T-helper 9 cell (primary cell): Measurements from ENCODE around the gene SIDT1.

Source experiments
- DNase-seq: peaks from one replicate; pipeline ENCODE4 v3.0.0-alpha.2; 2020

Gene SIDT1

DNA sequence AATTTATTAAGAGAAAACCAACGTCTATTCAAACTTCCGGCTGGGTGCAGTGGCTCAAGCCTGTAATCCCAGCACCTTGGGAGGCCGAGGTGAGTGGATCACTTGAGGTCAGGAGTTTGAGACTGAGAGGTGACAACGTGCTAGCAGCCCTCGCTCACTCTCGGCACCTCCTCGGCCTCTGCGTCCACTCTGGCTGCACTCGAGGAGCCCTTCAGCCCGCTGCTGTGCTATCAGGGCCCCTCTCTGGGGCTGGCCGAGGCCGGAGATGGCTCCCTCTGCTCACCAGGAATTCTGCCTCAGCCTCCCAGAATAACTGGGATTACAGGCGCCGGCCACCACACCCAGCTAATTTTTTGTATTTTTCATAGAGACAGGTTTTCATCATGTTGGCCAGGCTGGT is 105.4 kb downstream of the SIDT1 start:
- no peak for DNase-seq

DNA sequence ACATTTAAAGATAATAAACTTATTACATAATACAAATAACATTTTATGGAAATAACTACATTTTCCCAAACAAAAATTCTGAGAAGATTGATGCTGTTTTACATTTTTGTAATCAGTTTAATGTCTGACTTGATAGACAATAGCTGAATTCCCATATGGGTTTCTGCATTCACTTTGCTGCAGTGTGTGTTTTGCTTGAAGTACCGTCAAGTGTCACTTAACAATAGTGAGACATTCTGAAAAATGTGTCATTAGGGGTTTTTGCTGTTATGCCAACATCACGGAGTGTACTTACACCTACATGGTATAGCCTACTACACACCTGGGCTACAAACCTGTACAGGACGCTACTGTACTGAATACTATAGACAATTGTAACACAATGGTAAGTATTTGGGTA is 106.6 kb downstream of the SIDT1 start:
- DNase-seq, result no peak

DNA sequence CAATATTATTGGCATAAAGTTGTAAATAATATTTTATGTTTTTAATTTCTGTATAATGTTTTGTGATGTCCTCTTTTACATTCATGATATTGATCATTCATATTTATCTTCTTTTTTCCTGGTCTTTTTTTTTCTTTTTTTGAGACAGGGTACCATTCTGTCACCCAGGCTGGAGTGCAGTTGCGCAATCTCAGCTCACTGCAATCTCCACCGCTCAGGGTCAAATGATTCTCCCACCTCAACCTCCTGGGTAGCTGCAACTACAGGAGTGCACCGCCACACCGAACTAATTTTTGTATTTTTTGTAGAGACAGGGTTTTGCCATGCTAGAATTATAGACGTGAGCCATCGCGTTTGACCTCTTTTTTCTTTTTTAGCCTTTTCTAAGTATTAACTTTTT is 111.2 kb downstream of the SIDT1 start:
- DNase-seq, result no peak

DNA sequence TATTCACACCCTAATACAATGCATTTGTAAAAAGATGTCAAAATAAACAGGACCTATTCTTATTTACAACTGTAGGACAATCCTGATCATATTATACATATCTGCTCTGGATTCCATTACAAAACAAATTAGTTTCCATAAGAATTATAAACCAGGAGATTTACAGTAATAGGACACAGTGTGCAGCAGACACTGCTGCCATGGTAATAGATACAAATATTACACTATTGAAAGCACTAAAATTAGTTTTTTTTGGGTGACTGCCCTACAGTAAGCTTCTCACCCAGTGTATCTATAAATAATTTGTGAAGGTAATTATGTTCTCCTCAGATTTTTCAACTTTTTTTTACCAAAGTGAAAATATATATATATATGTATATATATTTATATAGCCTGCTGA is 116.2 kb downstream of the SIDT1 start:
- DNase-seq, result no peak

DNA sequence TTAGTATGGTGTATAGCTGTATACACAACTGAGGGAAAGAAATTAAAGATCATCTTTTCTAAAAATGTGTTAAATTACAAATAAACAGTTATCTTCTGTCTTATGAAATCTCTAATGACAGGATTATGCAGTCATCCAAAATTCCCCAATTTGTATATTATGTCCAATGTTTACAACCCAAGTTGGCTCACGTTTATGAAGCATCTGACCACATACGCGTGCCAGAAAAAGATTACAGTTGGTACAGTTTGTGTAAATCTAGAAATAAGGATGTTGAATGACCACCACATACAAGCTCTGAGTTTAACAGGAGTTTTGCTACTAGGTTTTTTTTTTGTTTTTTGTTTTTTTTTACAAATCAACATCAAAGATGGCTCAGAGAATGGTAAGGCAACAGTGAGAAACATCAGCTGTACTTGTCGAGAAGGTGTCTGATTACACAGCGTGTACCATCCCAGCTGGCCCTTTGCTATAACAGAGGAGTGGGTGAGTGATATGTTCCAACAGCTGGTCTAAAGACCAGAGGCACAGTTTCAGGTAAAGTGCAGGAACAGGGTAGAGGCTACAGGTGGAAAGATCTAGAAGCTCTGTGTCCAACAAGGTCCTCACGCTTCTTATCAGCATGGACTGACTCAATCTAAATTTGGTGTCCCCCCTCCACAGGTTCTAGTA is 117.0 kb downstream of the SIDT1 start:
- no peak for DNase-seq

DNA sequence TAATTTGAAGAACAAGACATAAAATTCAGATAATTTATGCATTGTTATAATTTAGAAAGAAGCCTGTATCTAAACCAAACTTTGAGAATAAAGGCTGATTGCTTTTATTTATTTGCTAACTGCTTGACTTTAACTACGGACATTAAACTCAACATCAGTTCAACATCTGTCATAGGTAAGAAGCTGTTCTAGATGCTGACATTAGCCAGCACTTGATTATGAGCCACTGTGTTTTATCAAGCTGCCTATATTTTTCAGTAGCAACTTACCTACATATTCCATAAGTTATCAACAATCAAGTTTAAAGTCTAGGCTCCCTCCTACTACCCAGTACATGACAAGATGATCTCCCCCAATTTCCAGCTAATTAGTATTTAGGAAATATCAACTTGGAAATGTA is 122.0 kb downstream of the SIDT1 start:
- no peak for DNase-seq

DNA sequence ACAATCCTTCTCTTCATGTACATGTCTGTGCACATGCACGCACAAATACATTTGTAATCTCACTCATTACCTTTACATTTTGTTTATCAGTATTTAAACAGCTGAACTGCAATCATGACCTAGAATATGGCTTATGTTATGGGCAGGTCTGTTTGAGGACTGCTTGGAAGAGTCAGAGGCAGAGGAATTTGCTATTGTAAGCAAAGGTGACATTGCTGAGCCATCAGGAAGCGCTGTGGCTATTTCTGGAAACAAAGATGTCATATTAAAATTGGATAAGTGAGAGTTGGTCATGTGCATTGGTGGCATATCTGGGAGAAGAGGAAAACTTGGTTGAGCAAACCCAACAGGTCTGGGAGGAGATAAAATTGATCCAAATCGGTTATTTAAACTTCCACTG is 122.5 kb downstream of the SIDT1 start:
- DNase-seq, result no peak

DNA sequence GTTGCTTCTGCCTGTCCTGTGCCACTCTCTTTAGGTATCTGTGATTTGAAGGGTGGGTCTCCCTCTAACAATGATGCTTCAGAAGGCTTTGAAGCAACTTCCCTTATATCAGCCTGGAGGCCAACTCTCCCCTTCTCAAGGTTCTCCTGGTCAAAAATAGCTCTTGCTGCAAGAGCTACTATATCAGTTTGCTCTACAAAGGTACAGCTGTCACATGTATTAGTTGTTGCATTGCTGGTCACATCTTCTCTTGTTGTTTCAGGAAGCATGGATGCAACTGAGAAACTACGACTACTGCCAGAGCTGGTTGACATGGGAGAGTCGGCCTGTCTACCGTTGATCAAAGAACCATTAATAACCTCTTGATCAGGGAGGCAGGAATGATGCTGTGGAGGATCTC is 125.8 kb downstream of the SIDT1 start:
- no peak for DNase-seq

DNA sequence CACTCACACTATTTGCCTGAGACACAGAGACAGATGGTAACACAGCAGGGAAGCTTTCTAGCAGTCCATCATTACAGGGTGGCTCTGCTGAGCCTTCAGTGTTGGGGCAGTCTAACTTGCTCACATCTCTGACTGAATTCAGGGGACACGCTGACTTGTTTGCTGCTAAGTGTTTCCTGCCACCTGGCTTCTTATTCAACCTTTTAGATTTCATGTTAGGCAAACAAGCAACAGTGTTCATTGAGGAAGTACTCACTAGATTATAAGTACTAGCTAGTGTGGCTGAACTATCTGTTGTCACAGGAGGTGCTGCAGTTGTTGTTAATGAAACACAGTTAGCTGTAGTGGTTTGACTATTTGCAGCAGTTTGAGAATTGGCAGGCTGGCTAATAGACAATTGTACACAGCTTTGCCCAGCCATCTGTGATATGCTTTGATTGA is 126.8 kb downstream of the SIDT1 start:
- no peak for DNase-seq

DNA sequence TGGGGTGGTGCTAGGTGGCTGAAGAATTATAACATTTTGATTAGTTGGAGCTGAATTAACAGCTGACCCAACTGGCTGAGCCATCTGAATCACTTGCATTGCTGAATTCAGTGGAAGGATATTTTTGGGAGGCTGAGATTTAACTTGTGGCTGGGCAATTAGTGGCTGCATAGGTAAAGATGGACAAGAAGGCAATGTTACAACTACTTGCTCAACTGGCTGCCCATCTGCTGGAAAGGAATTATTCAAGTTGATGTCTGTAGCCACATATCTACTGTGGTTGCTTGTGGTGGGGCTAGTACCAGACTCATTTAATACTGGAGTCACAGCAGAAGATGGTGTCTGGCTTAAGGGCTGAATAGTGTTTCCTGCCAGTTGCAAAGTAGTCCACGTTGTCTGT is 127.6 kb downstream of the SIDT1 start:
- no peak for DNase-seq

DNA sequence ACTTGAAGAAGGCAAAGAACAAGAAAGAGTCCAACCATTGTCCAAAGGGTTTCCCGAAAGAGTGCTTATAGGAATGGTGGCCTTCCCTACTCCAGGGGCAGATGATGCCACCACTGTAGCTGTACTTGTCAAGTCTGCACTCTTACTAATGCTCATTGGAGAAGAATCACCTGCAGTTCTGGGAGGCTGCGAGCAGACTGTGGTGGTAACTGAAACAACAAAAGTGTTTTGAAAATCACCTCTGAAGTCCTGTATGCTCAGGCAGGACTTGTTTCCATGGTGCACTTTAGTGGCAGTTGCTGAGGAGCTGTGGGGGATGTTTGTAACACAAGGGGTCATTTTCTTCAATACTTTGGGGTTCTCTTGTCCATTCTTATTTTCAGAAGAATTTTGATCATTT is 128.1 kb downstream of the SIDT1 start:
- no peak for DNase-seq

DNA sequence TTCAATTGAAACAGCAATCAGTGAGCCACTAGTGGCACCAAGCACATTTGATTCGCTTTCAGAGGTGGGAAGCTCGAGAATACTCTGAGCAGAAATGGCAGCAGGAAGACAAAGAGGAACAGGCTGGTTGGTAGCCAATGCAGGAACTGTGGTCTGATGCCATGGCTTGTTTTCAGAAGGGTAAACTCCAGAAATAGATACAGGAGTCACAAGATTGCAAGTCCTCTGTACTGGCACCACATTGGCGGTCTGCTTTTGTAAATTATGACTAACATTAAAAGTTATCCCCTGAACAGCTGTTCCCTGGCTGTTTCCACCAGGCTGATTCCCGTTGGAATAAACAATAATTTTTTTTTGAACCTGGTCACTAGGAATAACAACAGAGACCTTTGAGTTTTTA is 128.5 kb downstream of the SIDT1 start:
- DNase-seq, result no peak

DNA sequence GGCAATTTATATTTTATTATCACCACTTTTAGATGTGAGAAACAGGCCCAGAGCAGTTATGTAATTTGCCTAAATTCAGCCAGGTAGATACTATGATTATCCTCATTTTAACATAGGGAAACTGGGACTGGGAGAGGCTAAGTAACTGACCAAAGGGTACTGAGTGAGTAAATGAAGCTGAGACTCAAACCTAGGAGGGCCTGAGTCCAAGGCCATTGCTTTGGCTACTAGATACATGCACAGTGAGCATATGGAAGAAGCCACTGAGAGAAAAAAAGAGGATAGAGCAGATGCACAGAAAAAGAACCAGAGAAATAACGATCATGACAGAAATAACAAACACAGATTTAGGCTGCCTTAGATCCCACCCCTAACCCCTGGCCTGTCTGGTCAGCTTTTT is 130.5 kb downstream of the SIDT1 start:
- no peak for DNase-seq

DNA sequence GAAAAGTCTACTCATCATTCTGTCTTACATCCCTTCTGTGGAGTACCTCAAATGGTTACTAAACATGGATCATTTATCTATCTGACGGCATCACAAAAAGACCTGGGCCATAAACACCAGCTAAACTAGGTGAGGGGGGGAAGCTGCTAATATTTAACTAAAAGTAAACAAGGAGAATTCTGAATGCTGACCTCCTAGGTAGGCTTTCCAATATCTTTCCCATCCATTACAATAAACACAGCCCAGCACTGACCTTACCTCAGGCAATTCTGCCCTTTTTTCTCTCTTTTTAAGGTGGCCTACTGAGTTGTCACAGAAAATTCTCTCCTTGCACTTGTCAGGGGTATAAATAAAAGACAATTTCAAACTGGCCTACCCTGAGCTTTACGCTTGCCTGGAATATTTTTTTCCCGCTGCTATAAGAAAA is 131.0 kb downstream of the SIDT1 start:
- DNase-seq, result no peak

DNA sequence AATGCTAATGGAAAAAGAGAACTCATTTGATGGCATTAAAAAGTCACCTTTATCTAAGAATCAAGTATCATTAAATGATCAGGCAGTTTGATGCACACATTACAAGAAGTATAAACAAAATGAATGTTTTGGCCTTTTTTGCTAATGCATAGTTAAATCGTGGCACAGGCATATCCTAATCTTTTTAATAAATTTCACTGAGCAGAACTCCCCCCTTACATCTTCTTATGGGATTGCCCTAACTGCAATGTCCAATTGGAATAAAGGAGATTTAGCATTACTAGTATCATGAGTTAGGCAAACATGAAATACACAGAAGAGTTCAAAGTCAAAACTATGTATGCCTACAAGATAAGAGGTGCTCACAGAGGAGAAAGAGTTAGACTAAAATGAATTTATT is 131.4 kb downstream of the SIDT1 start:
- no peak for DNase-seq

DNA sequence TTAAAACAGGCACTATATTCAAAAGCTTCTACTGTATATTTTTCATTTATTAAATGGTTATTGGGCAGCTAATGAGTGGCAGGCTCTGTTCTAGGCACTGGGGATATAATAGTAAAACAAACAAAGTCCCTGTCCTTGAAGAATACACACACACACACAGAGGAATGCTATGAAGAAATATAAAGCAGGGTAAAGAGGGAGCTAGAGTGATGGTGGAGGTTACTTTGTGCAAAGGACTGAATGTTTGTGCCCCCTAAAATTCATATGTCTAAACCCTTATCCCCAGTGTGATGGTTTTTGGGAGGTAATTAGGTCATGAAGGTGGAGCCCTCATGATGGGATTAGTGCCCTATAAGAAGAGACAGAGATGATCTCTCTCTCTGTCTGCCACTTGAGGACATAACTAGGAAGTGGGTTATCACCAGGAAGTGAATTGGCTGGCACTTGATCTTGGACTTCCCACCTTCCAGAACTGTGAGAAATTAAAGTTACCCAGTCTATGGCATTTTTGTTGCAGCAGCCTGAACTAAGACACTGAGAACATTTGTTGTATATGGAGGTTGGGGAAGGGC is 132.3 kb downstream of the SIDT1 start:
- DNase-seq, result no peak

DNA sequence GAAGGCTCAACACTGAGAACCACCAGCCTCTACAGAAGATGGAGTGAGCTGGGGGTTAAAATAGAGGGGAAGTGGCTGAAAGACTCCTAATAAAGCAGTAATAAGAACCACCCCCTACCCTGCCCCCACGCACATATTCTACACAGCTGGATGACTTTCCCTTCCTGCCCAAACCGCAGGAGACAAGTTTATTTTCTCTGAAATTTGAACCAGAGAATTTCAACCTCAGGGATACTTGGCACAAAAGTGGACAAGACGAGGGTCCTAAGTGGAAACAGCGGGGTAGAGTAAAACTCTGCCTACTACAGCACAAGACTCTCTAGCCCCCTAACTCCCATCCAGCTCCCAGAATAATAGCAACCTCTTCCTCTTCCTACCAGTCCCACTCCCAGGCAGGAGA is 135.7 kb downstream of the SIDT1 start:
- no peak for DNase-seq

DNA sequence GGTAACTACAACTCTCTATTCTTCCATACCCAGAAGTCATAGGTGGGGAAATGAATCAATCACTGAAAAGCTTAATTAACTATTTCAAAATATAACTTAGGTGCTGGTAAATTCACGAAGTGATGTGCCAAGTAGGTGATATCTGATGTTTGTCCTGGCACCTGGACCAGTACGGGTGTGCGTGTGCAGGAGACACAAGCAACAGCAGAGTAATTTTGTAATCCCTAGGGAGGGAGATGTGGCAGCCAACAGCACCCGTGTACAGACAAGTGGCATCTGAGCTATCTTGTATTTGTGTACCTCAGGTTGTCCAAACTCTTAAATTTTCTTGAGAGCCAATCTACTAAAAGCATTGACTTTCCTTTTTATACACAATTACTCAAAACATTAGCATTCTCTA is 141.2 kb downstream of the SIDT1 start:
- DNase-seq, result no peak

DNA sequence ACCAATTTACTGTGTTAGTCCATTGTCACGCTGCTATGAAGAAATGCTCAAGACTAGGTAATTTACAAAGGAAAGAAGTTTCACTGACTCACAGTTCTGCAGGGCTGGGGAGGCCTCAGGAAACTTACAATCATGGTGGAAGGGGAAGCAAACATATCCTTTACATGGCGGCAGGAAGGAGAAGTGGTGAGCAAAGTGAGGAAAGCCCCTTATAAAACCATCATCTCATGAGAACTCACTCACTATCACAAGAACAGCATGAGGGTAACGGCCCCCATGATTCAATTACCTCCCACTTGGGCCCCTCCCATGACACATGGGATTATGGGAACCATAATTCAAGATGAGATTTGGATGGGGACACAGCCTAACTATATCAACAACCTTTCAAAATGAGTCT is 143.9 kb downstream of the SIDT1 start:
- no peak for DNase-seq

DNA sequence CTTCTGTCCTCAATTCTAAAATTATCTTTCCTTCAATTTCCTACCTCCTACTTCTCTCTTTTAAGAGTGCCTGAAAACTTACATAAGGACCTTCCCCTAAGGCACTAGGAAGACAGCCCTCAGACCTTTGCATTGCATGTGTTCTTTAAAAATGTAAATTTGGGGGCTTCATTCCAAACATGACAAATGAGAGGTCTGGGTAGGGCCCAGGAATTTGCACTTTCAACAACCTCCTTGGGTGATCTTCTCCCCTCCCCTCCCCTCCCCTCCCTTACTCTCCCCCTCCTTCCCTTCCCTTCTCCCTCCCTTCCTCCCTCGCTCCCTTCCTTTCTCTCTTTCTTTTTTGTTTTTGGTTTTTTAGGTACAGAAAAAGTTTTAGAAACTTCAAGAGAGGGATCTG is 145.4 kb downstream of the SIDT1 start:
- DNase-seq, result no peak

DNA sequence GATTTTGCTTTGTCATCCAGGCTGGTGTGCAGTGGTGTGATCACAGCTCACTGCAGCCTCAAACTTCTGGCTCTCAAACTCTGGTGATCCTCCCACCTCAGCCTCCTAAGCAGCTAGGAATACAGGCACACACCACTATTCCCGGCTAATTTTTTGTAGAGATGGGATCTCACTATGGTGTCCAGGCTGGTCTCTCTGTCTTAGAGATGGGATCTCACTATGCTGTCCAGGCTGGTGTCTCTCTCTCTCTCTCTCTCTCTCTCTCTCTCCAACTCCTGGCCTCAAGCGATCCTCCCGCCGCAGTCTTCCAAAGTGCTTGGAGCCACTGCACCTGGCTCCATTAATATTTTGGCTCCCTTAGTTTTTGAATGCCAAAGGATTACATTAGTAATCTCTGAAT is 146.4 kb downstream of the SIDT1 start:
- no peak for DNase-seq
